GM21786 (cell line): ENCODE data around the gene SERPINE3.

Source experiments
- ATAC-seq: cut with Tn5 transposase; IDR thresholded peaks from one replicate; pipeline ENCODE4 v1.9.1; 2021; ENCODE audit not compliant: unreplicated experiment

The SERPINE3 gene

GRCh38 chr13:51339354-51339753 is at the start of gene SERPINE3:
SERPINE3 (plus strand) TSS chr13:51339691; CDS start chr13:51341092, 1,401 bp downstream.
- no peak for ATAC-seq

- no peak for ATAC-seq
These were observed 48.1 kb upstream of the SERPINE3 start for GRCh38 chr13:51291341-51291740.

GRCh38 chr13:51292000-51292565 is 47.4 kb upstream of the SERPINE3 start:
- no peak for ATAC-seq

- no peak for ATAC-seq
These were observed 41.9 kb upstream of the SERPINE3 start for GRCh38 chr13:51297556-51297955.

GRCh38 chr13:51298812-51299211 is 40.7 kb upstream of the SERPINE3 start:
- ATAC-seq: no peak

GRCh38 chr13:51303063-51303552 is 36.4 kb upstream of the SERPINE3 start:
- no peak for ATAC-seq

GRCh38 chr13:51303882-51304281 is 35.6 kb upstream of the SERPINE3 start:
- ATAC-seq: no peak

- no peak for ATAC-seq
These were observed 34.1 kb upstream of the SERPINE3 start for GRCh38 chr13:51305271-51305967.

- no peak for ATAC-seq
These were observed 30.7 kb upstream of the SERPINE3 start for GRCh38 chr13:51308781-51309180.

- ATAC-seq: no peak
These were observed 28.3 kb upstream of the SERPINE3 start for GRCh38 chr13:51311231-51311630.

GRCh38 chr13:51311957-51312520 is 27.5 kb upstream of the SERPINE3 start:
- no peak for ATAC-seq

- ATAC-seq: no peak
These were observed 25.9 kb upstream of the SERPINE3 start for GRCh38 chr13:51313619-51314018.

GRCh38 chr13:51317262-51317661 is 22.2 kb upstream of the SERPINE3 start:
- no peak for ATAC-seq

GRCh38 chr13:51318015-51318414 is 21.5 kb upstream of the SERPINE3 start:
- no peak for ATAC-seq

- no peak for ATAC-seq
These were observed 20.6 kb upstream of the SERPINE3 start for GRCh38 chr13:51318876-51319275.

GRCh38 chr13:51321836-51322235 is 17.7 kb upstream of the SERPINE3 start:
- ATAC-seq: no peak

GRCh38 chr13:51322826-51323225 is 16.7 kb upstream of the SERPINE3 start:
- ATAC-seq: no peak

- no peak for ATAC-seq
These were observed 15.5 kb upstream of the SERPINE3 start for GRCh38 chr13:51323824-51324511.

- no peak for ATAC-seq
These were observed 14.6 kb upstream of the SERPINE3 start for GRCh38 chr13:51324714-51325420.

GRCh38 chr13:51325837-51326236 is 13.7 kb upstream of the SERPINE3 start:
- no peak for ATAC-seq

GRCh38 chr13:51326777-51327176 is 12.7 kb upstream of the SERPINE3 start:
- no peak for ATAC-seq
